NAMALWA (cell line): ENCODE measurements around the gene EN1.

Experiments
- DNase-seq: peaks from one replicate; pipeline ENCODE4 v3.0.0-alpha.2; 2015; ENCODE audit warnings: low spot score

The EN1 gene

DNA sequence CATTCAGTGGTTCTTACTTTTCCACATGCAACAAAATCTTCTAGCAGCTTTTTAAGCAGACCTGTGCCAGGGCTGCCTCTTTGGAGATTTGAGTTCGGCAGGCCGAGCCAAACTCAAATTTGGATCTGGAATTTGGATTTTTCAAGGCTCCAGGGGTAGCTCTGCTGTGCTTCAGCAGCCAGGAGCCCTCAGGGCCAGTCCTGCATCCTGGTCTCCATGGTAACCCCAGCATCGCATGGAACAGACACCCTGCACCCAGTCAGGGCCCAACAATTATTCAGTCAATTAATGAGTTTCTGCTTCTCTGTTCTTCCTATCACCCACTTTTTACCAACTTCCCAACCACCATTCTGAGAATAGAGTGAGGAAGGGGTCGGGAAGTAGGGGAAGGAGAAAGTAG, 30.0 kb downstream of the EN1 start:
- no peak for DNase-seq

- no peak for DNase-seq
These were observed 30.8 kb downstream of the EN1 start for GRCh38 chr2:118816669-118817068.

DNA sequence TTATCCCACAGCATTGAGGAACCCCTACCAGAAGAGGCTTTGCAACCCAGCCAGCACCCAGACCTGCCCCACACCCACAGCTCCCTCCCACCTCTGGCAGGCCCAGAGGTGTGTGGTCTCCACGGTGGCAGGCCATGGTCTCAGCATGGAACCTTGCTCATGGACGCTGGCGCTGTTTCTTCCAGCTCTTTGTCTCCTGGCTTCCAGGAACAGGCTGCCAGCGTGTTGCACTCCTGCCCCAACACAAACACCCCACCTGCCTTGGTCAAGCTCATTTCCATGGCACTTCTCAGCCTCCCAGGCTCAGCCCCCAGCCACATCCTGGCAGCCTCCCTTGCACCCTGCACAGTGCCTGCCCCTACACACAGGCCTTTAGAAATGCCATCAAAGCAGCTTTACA, 31.7 kb downstream of the EN1 start:
- no peak for DNase-seq

DNA sequence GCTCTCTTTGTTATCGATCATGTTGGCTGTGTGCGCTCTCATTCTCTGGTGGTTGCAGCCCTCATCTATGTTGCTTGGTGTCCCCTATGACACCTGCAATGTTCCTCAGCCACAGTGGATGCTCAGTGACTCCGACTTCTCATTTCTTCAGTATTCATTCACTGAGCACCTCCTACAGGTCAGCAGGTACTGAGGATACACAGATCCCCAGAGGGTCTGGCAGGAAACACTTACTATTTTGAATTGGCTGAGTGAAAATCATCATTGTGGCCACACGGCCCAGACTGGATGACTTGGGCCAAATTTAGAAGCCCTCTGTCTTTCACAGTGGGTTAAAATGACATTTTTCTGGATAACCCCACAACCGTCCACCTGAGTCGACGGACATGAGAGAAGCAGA, 32.1 kb downstream of the EN1 start:
- DNase-seq, result no peak

GRCh38 chr2:118814368-118814767, 33.1 kb downstream of the EN1 start:
- no peak for DNase-seq

DNA sequence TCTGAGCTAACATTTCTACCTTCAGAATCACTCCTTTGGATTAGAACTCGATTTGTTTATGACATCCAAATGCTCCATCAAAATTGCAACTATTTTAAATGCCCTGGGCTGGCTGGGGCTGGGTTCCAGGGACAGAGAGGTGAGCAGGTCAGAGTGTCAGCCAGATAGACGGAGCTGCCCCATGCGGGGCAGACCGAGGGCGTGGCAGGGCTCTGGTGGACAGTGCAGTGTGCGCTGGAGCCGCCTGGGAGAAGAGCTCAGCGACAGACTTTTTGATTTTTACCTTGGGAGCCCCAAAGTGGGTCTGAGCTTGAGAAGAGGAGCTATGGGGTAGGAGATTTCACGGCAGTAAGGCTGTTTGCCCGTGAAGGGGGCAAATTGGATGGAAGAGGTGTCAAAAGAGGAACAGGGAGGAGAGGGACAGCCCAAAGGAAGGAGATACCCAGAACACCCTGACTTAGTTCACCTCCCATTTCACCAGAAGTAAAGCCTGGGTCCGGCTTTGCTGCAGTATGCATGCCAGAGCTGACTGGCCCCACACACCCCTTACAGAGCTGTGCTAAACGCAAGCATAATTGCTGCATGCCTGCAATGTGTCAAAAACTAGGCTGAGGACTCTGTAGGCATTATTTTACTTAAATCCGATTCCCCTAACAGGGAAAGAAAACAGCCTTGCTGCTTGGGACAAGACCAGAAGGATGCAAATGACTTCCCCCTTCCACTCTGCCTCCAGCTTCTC, 33.7 kb downstream of the EN1 start:
- no peak for DNase-seq

- DNase-seq, result no peak
These were observed 34.3 kb downstream of the EN1 start for GRCh38 chr2:118813111-118813510.

DNA sequence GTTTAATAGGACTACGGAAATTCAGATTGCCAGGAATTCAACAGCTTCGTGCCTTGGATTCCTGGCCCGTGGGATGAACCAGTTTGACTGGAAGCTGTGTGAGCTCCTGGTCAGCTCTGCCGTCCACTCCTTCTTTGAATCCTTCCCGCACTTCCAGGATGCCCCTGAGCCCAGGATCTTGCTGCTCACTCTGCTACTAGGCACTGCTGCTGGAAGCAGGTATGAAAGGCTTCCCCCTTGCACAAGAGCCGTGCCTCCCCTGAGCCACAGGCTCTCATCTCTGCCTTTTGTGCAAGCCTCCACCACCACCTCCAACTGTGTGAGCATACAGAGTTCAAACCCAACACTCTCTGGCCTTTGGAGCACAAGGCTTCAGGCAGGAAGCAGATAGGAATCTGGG, 34.9 kb downstream of the EN1 start:
- DNase-seq, result no peak

DNA sequence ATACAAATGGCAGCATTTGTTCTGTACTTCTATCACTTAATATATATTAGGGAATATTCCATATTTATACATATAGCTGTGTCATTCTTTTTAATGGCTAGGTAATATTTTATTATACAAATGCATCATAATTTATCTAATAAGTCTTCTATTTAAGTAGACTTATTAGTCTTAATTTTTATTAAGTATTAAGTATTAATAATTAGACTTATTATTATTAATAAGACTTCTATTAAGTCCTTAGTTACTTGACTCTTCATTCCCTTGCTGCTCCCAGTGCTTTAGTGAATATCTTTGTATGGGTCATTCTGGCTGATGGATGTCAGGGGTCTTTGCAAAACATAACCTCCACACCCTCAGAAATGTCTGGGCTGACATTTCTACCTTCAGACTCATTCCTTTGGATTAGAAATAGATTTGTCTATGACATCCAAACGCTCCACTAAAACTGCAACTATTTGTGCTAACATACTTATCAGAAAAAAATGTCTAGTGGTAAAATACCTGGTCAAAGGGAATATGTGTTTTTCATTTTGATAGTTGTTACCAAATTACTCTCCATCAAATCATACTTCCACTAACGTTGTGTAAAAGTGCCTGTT, 35.8 kb downstream of the EN1 start:
- no peak for DNase-seq

- DNase-seq, result no peak
These were observed 36.7 kb downstream of the EN1 start for GRCh38 chr2:118810766-118811165.

GRCh38 chr2:118808429-118808809, 39.0 kb downstream of the EN1 start:
- DNase-seq, result no peak

- DNase-seq, result no peak
These were observed 39.6 kb downstream of the EN1 start for GRCh38 chr2:118807668-118808428.

DNA sequence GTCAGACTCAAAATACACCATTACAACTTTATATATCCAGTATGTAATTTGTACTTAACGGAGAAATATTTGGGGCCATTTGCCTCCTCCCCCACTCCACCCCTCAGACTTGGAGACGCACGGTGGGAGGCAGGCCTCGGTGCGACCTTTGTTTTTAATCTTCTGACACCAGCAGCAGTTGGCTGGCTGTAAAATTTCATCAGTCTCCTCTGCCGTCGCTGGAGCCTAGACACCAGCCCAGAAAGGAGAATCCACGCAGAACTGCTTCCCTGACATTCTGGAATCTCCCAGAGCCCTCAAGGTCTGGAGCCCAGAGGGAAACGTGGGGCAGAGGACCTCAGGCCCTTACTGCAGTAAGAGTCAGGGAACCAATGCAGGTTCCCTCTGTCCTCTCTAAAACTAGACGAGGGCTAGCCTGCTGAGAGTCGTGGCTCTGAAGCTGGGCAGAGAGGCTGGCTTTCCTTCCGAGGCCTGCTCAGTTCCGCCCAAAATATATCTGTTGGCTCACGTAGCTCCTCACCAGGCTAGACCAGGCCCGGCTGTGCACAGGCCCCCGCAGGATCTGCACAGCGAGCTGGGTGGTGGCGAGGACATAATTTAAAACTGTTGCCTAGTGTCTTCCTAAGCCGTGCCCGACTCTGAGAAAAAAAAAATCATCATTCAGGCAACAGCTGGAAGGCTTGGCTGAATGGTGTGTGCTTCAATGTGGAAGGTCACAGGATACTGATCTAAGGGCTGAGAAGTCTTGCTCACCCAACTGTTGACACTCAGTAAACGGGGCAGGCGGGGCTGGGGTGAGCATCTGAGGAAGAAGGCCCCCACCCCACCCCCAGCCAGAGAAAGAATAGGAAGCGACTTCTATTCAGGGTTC, 40.4 kb downstream of the EN1 start:
- DNase-seq, result no peak

GRCh38 chr2:118805064-118805690, 42.3 kb downstream of the EN1 start:
- DNase-seq, result no peak

DNA sequence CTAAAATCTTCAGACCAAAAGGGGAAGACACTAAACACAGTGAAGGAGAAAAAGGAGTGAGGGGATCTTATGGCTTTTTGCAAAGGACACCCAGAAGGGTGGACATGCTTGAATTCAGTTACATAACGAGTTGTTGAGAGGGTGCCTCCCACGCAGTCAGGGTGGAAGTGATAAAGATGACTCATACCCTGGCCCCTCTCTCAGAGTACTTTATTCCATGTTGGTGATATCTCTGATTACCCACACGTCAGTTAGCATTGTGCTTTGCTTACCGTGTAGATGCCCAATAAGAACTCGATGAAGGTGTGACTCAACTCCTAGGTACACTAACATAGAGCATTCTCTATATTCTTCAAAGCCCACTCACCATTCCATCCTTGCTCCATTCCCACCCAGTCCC, 44.4 kb downstream of the EN1 start:
- DNase-seq, result no peak

DNA sequence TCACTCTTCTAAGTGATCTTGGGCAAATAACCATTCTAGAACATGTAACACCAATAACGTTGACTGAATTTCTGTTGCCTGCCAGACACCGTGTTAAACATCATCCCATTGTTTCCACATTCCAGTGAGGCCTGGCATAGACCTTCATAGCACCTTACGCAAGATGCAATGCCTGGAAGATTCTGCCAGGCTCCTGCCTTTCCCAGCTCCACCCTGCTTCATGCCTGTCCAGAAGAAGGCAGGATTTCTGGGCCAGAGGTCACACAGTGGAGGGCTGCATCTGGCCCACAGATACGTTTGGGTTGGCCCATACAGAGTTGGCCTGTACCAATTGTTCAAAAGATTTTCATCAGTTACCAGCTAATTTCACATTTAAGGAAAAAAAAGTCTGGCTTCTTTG, 46.3 kb downstream of the EN1 start:
- no peak for DNase-seq

DNA sequence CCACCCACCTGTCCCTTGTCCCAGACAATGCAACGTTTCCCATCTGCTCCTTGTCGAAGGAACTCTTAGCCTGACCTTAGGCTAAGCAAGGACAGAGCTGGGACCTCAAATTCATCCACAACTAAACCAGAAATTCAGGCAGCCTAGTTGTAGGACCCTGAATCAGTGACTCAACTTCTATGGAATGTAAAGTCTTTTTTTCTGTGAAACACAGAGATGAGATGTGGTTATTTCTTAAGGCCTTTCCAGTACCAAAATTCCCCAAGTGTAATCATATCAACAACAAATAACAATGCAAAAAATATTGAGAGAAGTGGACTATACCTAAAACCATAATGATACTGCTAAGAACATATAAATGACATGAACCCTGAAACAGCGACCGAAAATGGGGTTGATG, 46.7 kb downstream of the EN1 start:
- no peak for DNase-seq

- no peak for DNase-seq
These were observed 52.9 kb downstream of the EN1 start for GRCh38 chr2:118794546-118794945.
